Progenitor cell of endocrine pancreas (in vitro differentiated cells): ENCODE results near the gene C5AR2. TPM values are rescaled to one million over a fixed set of nuclear protein-coding genes. Genes with fewer than 3 reads are reported as not detected.

Source experiments
- DNase-seq: peaks from one replicate; pipeline ENCODE4 v3.0.0; 2021; ENCODE audit warnings: low spot score; ENCODE audit not compliant: unreplicated experiment
- H3K27ac Mint-ChIP-seq: 2 replicates; pipeline ENCODE4 v1.8.0; 2021; ENCODE audit warnings: mild to moderate bottlenecking, moderate library complexity, mixed read lengths
- H3K27me3 Mint-ChIP-seq: 2 replicates; pipeline ENCODE4 v1.8.0; 2021; ENCODE audit warnings: mixed read lengths
- H3K36me3 Mint-ChIP-seq: 2 replicates; pipeline ENCODE4 v1.8.0; 2022; ENCODE audit warnings: mixed read lengths; ENCODE audit not compliant: insufficient read depth
- H3K4me1 Mint-ChIP-seq: 2 replicates; pipeline ENCODE4 v1.8.0; 2021; ENCODE audit warnings: low read depth, mixed read lengths
- H3K4me3 Mint-ChIP-seq: 2 replicates; pipeline ENCODE4 v1.8.0; 2021; ENCODE audit warnings: low read depth, mild to moderate bottlenecking, moderate library complexity, mixed read lengths
- H3K9me3 Mint-ChIP-seq: 2 replicates; pipeline ENCODE4 v1.8.0; 2021; ENCODE audit warnings: low read depth, mixed read lengths
- total RNA-seq: library from RNA; stranded (reverse); gene quantifications from 2 replicates; pipeline ENCODE4 v1.2.1, GENCODE V29; 2021
- TF ChIP-seq, protein P1 (sequence below): fragments of 200-600 bp; sonication (generic); IDR thresholded peaks from one replicate; pipeline ENCODE4 v1.5.0; 2021; ENCODE audit warnings: antibody characterized with exemption, mild to moderate bottlenecking; ENCODE audit not compliant: unreplicated experiment

Gene C5AR2
- total RNA-seq, 1 donor from 2014 or later, result not detected

DNA sequence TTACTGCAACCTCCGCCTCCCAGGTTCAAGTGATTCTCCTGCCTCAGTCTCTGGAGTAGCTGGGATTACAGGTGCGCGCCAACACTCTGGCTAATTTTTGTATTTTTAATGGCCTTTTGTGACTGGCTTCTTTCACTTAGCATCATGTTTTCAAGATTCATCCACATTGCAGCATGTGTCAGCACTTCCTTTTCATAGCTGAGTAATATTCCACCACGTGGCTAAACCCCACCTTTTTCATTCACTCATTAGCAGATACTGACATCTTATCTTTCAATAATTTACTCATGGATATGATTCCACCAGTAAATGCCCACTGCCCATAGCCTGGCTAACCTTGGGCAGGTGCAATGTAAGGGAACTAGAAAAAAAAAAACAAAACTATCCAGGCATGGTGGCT, 15.5 kb upstream of the C5AR2 start:
- Mint-ChIP-seq H3K27ac (no peak overlapping the region), H3K4me1 (no peaks in the 10 kb centered on the region), H3K4me3 (no peak overlapping the region), H3K36me3 (no peaks in the 10 kb centered on the region), H3K27me3 (peaks cover 18% of the 10 kb centered on the region), H3K9me3 (no peaks in the 10 kb centered on the region)
- no peak for DNase-seq
- TF ChIP-seq, protein P1, sequence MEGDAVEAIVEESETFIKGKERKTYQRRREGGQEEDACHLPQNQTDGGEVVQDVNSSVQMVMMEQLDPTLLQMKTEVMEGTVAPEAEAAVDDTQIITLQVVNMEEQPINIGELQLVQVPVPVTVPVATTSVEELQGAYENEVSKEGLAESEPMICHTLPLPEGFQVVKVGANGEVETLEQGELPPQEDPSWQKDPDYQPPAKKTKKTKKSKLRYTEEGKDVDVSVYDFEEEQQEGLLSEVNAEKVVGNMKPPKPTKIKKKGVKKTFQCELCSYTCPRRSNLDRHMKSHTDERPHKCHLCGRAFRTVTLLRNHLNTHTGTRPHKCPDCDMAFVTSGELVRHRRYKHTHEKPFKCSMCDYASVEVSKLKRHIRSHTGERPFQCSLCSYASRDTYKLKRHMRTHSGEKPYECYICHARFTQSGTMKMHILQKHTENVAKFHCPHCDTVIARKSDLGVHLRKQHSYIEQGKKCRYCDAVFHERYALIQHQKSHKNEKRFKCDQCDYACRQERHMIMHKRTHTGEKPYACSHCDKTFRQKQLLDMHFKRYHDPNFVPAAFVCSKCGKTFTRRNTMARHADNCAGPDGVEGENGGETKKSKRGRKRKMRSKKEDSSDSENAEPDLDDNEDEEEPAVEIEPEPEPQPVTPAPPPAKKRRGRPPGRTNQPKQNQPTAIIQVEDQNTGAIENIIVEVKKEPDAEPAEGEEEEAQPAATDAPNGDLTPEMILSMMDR, result no peak

DNA sequence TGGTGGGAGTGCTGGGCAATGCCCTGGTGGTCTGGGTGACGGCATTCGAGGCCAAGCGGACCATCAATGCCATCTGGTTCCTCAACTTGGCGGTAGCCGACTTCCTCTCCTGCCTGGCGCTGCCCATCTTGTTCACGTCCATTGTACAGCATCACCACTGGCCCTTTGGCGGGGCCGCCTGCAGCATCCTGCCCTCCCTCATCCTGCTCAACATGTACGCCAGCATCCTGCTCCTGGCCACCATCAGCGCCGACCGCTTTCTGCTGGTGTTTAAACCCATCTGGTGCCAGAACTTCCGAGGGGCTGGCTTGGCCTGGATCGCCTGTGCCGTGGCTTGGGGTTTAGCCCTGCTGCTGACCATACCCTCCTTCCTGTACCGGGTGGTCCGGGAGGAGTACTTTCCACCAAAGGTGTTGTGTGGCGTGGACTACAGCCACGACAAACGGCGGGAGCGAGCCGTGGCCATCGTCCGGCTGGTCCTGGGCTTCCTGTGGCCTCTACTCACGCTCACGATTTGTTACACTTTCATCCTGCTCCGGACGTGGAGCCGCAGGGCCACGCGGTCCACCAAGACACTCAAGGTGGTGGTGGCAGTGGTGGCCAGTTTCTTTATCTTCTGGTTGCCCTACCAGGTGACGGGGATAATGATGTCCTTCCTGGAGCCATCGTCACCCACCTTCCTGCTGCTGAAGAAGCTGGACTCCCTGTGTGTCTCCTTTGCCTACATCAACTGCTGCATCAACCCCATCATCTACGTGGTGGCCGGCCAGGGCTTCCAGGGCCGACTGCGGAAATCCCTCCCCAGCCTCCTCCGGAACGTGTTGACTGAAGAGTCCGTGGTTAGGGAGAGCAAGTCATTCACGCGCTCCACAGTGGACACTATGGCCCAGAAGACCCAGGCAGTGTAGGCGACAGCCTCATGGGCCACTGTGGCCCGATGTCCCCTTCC, 11.8 kb upstream of the C5AR2 start:
- DNase-seq, result no peak
- peaks cover 21% of the 10 kb centered on the region for H3K27me3 Mint-ChIP-seq
- TF ChIP-seq, protein P1, result no peak
- H3K27ac Mint-ChIP-seq, result no peak overlapping the region
- H3K9me3 Mint-ChIP-seq, result no peaks in the 10 kb centered on the region
- H3K36me3 Mint-ChIP-seq, result no peaks in the 10 kb centered on the region
- no peak overlapping the region for H3K4me3 Mint-ChIP-seq
- no peaks in the 10 kb centered on the region for H3K4me1 Mint-ChIP-seq

DNA sequence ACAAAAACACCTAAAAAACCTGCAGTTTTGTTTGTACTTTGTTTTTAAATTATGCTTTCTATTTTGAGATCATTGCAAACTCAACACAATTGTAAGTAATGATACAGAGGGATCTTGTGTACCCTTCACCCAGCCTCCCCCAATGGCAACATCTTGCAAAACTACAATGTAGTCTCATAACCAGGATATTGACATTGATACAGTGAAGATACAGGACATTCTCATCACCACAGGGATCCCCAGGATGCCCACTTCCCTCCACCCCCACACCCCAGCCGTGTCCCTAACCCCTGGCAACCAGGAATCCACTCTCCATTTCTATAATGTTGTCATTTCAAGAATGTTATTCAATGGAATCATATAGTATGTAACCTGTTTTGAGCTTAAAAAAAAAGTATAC, 10.3 kb upstream of the C5AR2 start:
- Mint-ChIP-seq H3K4me3 (no peak overlapping the region), H3K4me1 (no peaks in the 10 kb centered on the region), H3K27me3 (peaks cover 12% of the 10 kb centered on the region), H3K9me3 (no peaks in the 10 kb centered on the region), H3K36me3 (no peaks in the 10 kb centered on the region), H3K27ac (no peak overlapping the region)
- TF ChIP-seq, protein P1, result no peak
- DNase-seq, result no peak

DNA sequence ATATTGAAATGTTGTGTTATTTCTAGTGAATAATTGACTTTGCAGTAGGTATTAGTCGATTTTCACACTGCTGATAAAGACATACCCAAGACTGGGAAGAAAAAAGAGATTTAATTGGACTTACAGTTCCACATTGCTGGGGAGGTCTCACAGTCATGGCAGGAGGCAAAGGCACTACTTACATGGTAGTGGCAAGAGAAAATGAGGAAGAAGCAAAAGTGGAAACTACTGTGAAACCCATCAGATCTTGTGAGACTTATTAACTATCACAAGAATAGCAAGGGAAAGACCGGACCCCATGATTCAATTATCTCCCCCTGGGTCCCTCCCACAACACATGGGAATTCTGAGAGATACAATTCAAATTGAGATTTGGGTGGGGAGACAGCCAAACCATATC, 9.9 kb upstream of the C5AR2 start:
- peaks cover 12% of the 10 kb centered on the region for H3K27me3 Mint-ChIP-seq
- H3K4me1 Mint-ChIP-seq, result no peaks in the 10 kb centered on the region
- H3K9me3 Mint-ChIP-seq, result no peaks in the 10 kb centered on the region
- no peaks in the 10 kb centered on the region for H3K36me3 Mint-ChIP-seq
- TF ChIP-seq, protein P1, result no peak
- H3K4me3 Mint-ChIP-seq, result no peak overlapping the region
- no peak overlapping the region for H3K27ac Mint-ChIP-seq
- DNase-seq, result no peak

DNA sequence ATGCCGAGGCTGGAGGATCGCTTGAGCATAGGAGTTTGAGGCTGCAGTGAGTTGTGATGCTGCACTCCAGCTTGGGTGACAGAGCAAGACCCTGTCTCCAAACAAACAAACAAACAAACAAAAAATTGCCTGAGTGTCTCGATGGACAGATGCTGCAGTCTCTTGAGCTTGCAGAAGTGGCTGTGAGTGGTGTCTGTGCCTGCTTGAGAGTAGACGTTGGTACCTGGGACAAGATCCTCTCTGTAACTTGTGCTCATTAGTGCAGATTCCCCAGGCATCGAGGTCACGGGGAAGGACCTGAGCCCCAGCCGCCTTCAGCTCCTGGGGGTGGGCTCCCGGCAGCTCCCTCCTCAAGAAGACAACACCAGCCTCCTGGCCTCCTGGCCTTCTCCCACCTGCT, 8.6 kb upstream of the C5AR2 start:
- Mint-ChIP-seq H3K36me3 (no peaks in the 10 kb centered on the region), H3K4me3 (no peak overlapping the region), H3K9me3 (no peaks in the 10 kb centered on the region), H3K27ac (no peak overlapping the region), H3K4me1 (no peaks in the 10 kb centered on the region), H3K27me3 (peaks cover 12% of the 10 kb centered on the region)
- TF ChIP-seq, protein P1, result no peak
- no peak for DNase-seq
